Body of pancreas (tissue), 4 donors: ENCODE results near the gene DOCK9. TPM values are rescaled to one million over a fixed set of nuclear protein-coding genes. Genes with fewer than 3 reads are reported as not detected.

ENCODE experiments used
- ATAC-seq: fragments of 150-250 bp; one replicate; pipeline ENCODE4 v1.9.1; 2016
- DNase-seq, 4 donors: peaks; one replicate each; pipeline ENCODE4 v3.0.0-alpha.2; 2019
- H3K27ac ChIP-seq, 4 donors: fragments of 200-600 bp; sonication (generic); 1 replicate in 3 of 4; 2 replicates in 1 of 4; pipeline versions ENCODE4 v1.5.1 to v1.6.1; 2016 to 2019; ENCODE audit warnings: mild to moderate bottlenecking in 1 of 4, mixed read lengths in 1 of 4, moderate library complexity in 1 of 4
- H3K27me3 ChIP-seq, 2 donors: fragments of 200-600 bp; sonication (generic); one replicate each; pipeline ENCODE4 v1.6.0; 2016; ENCODE audit warnings: mild to moderate bottlenecking in 1 of 2
- H3K36me3 ChIP-seq, 2 donors: fragments of 200-600 bp; sonication (generic); replicated peaks in 1 of 2; 2 replicates each; pipeline ENCODE4 v1.5.1; 2016; ENCODE audit warnings: low read depth in 2 of 2; ENCODE audit not compliant: insufficient read depth in 1 of 2
- H3K4me1 ChIP-seq: fragments of 200-600 bp; sonication (generic); one replicate; pipeline ENCODE4 v1.6.0; 2016
- H3K4me3 ChIP-seq, 2 donors: fragments of 200-600 bp; sonication (generic); 1 replicate in 1 of 2; 2 replicates in 1 of 2; pipeline ENCODE4 v1.5.1; 2016 to 2019
- H3K9me3 ChIP-seq, 3 donors: fragments of 200-600 bp; sonication (generic); 1 replicate in 2 of 3; 2 replicates in 1 of 3; pipeline ENCODE4 v1.5.1; 2016
- CTCF ChIP-seq, 7 experiments: fragments of 450-650 bp in 4 of 7; fragments of 200-600 bp in 3 of 7; sonication (generic) in 3 of 7; IDR thresholded peaks; one replicate each; pipeline ENCODE4 v1.5.1; 2016 to 2019; ENCODE audit warnings: antibody characterized with exemption in 7 of 7
- POLR2A ChIP-seq, 3 donors: fragments of 450-650 bp; IDR thresholded peaks; one replicate each; pipeline ENCODE4 v1.6.1; 2016; ENCODE audit warnings: antibody characterized with exemption in 3 of 3, mild to moderate bottlenecking in 2 of 3
- WGBS, 2 donors: methylation state at CpG; one replicate each; pipeline ENCODE4 v1.1.5; 2017; 5-methylcytosine and 5-hydroxymethylcytosine counted together
- intact Hi-C: fragments of 100-400 bp; cut with DNase I; formaldehyde crosslinking; loops from one replicate; pipeline ENCODE4 v1.15.1; 2023
- total RNA-seq, 2 donors: library from RNA; depleted of rRNA; stranded (reverse); fragments of >200 nt; gene quantifications; one replicate each; pipeline ENCODE4 v1.1.0, GENCODE V29; 2016

DOCK9 gene
- total RNA-seq, 2 donors from 2014 or later: 35.3 to 73.5 TPM

DNA sequence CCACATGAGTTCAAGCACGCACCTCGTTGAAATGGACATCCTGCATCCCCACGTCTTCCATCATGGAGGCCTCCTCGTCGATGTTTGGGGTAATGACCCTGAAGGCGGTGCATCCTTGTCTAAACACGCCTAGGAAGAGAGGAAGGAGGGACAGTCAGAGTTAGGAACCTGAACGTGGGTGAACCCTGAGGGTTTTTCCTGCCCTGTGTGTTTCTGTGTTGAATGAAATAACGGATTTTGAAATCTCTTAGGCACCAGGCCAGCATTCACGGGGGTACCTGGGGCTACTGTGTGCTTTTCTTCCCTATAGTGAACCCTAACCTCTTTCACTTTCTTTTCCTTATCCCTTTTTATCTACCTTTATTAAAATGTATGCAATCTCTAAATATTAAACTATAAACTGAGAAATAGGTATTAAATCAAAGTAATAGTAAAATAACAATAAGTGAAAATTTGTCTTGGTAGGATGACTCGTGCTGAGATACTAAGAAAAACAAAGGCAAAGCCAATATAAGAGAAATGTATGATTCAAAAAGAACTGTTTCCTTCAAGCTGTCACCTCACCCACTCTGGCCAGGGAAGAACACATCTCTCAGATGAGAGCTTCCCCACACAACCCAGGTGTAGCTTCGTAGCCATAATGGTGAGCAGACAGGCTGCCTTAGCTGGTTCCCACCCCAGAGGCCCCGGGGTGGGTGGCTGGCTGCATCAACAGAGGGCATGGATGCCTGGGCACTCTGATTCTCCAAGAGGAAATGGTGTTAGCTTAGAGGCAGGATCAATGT, 153.3 kb downstream of the DOCK9 start:
- H3K4me1 ChIP-seq: peaks cover 61% of the 10 kb centered on the region
- WGBS, 2 donors: 84 to 86% methylated on average over 13 of the region's 13 CpGs
- H3K36me3 ChIP-seq: no peaks in the 10 kb centered on the region
- no peak for ATAC-seq
- TF ChIP-seq CTCF (IDR thresholded peaks at IDR 0.05): no peak
- no peak for TF ChIP-seq POLR2A (IDR thresholded peaks at IDR 0.05)
- no peaks in the 10 kb centered on the region for H3K27me3 ChIP-seq
- no peaks in the 10 kb centered on the region for H3K9me3 ChIP-seq
- intact Hi-C loops: no loop called here
- peak overlapping the region in 3 of 4 donors; percentile 66 to 83 (median 82) for H3K27ac ChIP-seq
- H3K4me3 ChIP-seq: no peak overlapping the region
- DNase-seq: no peak

DNA sequence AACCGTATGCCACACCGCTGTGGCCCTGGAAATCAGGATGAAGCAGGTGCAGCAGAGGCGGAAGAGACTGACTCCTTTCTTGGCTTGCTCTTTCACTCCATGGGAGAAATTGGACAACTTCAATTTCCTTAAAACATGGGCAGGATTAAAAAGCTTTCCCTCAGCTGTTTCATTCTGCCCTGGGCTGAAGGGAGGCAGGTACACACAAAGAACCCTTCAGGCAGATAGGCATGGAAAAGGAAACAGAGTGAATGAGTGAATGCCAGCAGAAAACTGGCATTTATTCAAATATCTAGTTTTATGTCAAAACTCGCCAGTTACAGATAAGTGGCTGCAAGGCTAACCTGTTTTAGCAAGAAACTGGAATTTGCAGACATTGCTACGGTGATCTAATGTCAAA, 154.4 kb downstream of the DOCK9 start:
- WGBS, 2 donors: 20 to 30% methylated on average over 5 of the region's 5 CpGs
- Histone ChIP-seq H3K36me3 (no peaks in the 10 kb centered on the region), H3K27ac (peak overlapping the region; percentile 13 to 83 (median 74)), H3K9me3 (no peaks in the 10 kb centered on the region), H3K27me3 (no peaks in the 10 kb centered on the region), H3K4me1 (peaks cover 50% of the 10 kb centered on the region), H3K4me3 (no peak overlapping the region)
- ATAC-seq: peak; percentile 64
- DNase-seq: peak in 3 of 4 donors; percentile 30 to 44 (median 44)
- TF ChIP-seq POLR2A (IDR thresholded peaks at IDR 0.05) (peak in 1 of 3 donors; percentile 26), CTCF (IDR thresholded peaks at IDR 0.05) (no peak)
- intact Hi-C loops: no loop called here

DNA sequence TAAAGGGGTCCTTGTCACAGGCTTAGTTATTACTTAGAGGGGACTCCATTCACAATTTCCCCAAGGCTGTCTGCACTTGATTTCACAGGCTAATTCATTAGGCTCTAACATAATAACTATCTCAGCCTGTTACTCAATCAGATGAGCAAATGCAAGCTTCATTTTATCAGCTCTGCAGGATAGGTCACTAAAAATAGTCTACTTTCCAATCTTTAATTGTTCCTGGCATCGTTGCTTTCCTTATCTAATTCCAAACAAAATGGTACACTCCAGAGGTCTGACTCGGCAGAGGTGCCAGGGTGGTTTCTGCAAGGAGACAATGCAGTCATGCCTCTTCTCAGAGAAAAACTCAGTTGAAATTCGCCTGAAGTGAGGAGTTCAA, 155.6 kb downstream of the DOCK9 start:
- no peaks in the 10 kb centered on the region for H3K9me3 ChIP-seq
- H3K4me3 ChIP-seq: no peak overlapping the region
- 4 to 11% methylated on average over 3 of the region's 3 CpGs for WGBS, 2 donors
- peak overlapping the region; percentile 11 to 82 (median 67) for H3K27ac ChIP-seq
- intact Hi-C loops: no loop called here
- peak; percentile 76 for ATAC-seq
- DNase-seq: peak in 2 of 4 donors; percentile 29 to 30
- TF ChIP-seq POLR2A (IDR thresholded peaks at IDR 0.05) (no peak), CTCF (IDR thresholded peaks at IDR 0.05) (no peak)
- H3K36me3 ChIP-seq: no peaks in the 10 kb centered on the region
- H3K4me1 ChIP-seq: peaks cover 42% of the 10 kb centered on the region
- H3K27me3 ChIP-seq: no peaks in the 10 kb centered on the region

GRCh38 chr13:98821372-98822224, 156.3 kb downstream of the DOCK9 start:
- intact Hi-C loops: no loop called here
- ATAC-seq: peak; percentile 73
- TF ChIP-seq POLR2A (IDR thresholded peaks at IDR 0.05): no peak
- TF ChIP-seq CTCF (IDR thresholded peaks at IDR 0.05): no peak
- peak in 3 of 4 donors; percentile 33 to 49 (median 33) for DNase-seq
- no peaks in the 10 kb centered on the region for H3K9me3 ChIP-seq
- peaks cover 42% of the 10 kb centered on the region for H3K4me1 ChIP-seq
- H3K36me3 ChIP-seq: no peaks in the 10 kb centered on the region
- H3K4me3 ChIP-seq: no peak overlapping the region
- H3K27me3 ChIP-seq: no peaks in the 10 kb centered on the region
- WGBS, 2 donors: 31 to 39% methylated on average over 9 of the region's 9 CpGs
- peak overlapping the region; percentile 11 to 82 (median 67) for H3K27ac ChIP-seq
